ENCODE results near the gene RASGRF2. TPM values are rescaled to one million over a fixed set of nuclear protein-coding genes. Genes with fewer than 3 reads are reported as not detected.

RASGRF2 gene
- total RNA-seq, 4 donors from 2014 or later, result 3.6 to 6.3 (median 4.8) TPM

- intact Hi-C loops (cut with DNase I; ENCODE audit: low total_unique reads) (no loop called here), in situ Hi-C loops (cut with MboI; ENCODE audit: low sequenced_read_pairs in 4 of 4) (no loop called here)
- no peak for TF ChIP-seq CTCF (IDR thresholded peaks at IDR 0.05 in 4 of 5, conservative IDR thresholded peaks at IDR 0.05 in 1 of 5)
- TF ChIP-seq POLR2A (IDR thresholded peaks at IDR 0.05), result no peak
- Histone ChIP-seq H3K27me3 (no peaks in the 10 kb centered on the region), H3K4me3 (no peak overlapping the region), H3K27ac (no peak overlapping the region), H3K4me1 (no peaks in the 10 kb centered on the region), H3K36me3 (no peaks in the 10 kb centered on the region), H3K9me3 (no peaks in the 10 kb centered on the region)
- ATAC-seq (no peak), DNase-seq (no peak)
Measured at GRCh38 chr5:81093536-81094196, 133.5 kb downstream of the RASGRF2 start.

GRCh38 chr5:81095835-81096234, 135.7 kb downstream of the RASGRF2 start:
- Histone ChIP-seq H3K27me3 (no peaks in the 10 kb centered on the region), H3K9me3 (no peaks in the 10 kb centered on the region), H3K36me3 (no peaks in the 10 kb centered on the region), H3K27ac (no peak overlapping the region), H3K4me1 (no peaks in the 10 kb centered on the region), H3K4me3 (no peak overlapping the region)
- DNase-seq, result no peak
- intact Hi-C loops (cut with DNase I; ENCODE audit: low total_unique reads), result no loop called here
- TF ChIP-seq POLR2A (IDR thresholded peaks at IDR 0.05) (no peak), CTCF (IDR thresholded peaks at IDR 0.05 in 4 of 5, conservative IDR thresholded peaks at IDR 0.05 in 1 of 5) (no peak)
- no peak for ATAC-seq
- in situ Hi-C loops (cut with MboI; ENCODE audit: low sequenced_read_pairs in 4 of 4), result no loop called here

- Histone ChIP-seq H3K27ac (no peak overlapping the region), H3K27me3 (no peaks in the 10 kb centered on the region), H3K9me3 (no peaks in the 10 kb centered on the region), H3K4me1 (no peaks in the 10 kb centered on the region), H3K4me3 (no peak overlapping the region), H3K36me3 (no peaks in the 10 kb centered on the region)
- no peak for DNase-seq
- intact Hi-C loops (cut with DNase I; ENCODE audit: low total_unique reads) (no loop called here), in situ Hi-C loops (cut with MboI; ENCODE audit: low sequenced_read_pairs in 4 of 4) (no loop called here)
- ATAC-seq, result no peak
- TF ChIP-seq CTCF (IDR thresholded peaks at IDR 0.05 in 4 of 5, conservative IDR thresholded peaks at IDR 0.05 in 1 of 5) (no peak), POLR2A (IDR thresholded peaks at IDR 0.05) (no peak)
Measured at GRCh38 chr5:81097713-81098112, 137.6 kb downstream of the RASGRF2 start.

- in situ Hi-C loops (cut with MboI; ENCODE audit: low sequenced_read_pairs in 4 of 4), result no loop called here
- Histone ChIP-seq H3K4me3 (no peak overlapping the region), H3K27me3 (no peaks in the 10 kb centered on the region), H3K36me3 (no peaks in the 10 kb centered on the region), H3K27ac (no peak overlapping the region), H3K9me3 (no peaks in the 10 kb centered on the region), H3K4me1 (no peaks in the 10 kb centered on the region)
- no peak for ATAC-seq
- no peak for DNase-seq
- intact Hi-C loops (cut with DNase I; ENCODE audit: low total_unique reads), result no loop called here
- no peak for TF ChIP-seq CTCF (IDR thresholded peaks at IDR 0.05 in 4 of 5, conservative IDR thresholded peaks at IDR 0.05 in 1 of 5)
- no peak for TF ChIP-seq POLR2A (IDR thresholded peaks at IDR 0.05)
Measured at GRCh38 chr5:81105261-81105877, 145.2 kb downstream of the RASGRF2 start.
